ENCODE data around the gene EXOC4.

DNA sequence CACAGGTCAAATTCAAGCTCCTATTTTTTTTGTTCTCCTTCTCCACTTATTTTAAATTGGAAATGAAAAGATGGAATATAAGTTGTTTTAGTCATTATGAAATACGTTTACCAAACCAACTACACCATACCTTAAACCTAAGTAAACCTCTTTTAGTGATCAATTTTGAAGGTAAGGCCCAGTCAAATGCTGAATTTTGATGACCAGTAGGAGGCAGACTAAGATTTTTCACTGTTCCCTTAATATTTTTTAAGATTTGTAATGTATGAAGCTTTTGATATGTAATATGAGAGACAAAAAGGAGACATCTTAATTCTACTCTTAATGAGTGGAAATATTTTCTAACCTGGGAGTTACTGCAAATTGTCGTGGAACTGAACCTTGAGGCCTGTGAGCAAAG, 311.6 kb downstream of the EXOC4 start:
- peak; percentile 23; the same call in 1 of the 2 replicates for TF ChIP-seq CTCF (IDR thresholded peaks at IDR 0.05)
- no peak for TF ChIP-seq POLR2AphosphoS5 (IDR thresholded peaks at IDR 0.05; ENCODE audit: low read depth, low read length)
- TF ChIP-seq, protein P1, sequence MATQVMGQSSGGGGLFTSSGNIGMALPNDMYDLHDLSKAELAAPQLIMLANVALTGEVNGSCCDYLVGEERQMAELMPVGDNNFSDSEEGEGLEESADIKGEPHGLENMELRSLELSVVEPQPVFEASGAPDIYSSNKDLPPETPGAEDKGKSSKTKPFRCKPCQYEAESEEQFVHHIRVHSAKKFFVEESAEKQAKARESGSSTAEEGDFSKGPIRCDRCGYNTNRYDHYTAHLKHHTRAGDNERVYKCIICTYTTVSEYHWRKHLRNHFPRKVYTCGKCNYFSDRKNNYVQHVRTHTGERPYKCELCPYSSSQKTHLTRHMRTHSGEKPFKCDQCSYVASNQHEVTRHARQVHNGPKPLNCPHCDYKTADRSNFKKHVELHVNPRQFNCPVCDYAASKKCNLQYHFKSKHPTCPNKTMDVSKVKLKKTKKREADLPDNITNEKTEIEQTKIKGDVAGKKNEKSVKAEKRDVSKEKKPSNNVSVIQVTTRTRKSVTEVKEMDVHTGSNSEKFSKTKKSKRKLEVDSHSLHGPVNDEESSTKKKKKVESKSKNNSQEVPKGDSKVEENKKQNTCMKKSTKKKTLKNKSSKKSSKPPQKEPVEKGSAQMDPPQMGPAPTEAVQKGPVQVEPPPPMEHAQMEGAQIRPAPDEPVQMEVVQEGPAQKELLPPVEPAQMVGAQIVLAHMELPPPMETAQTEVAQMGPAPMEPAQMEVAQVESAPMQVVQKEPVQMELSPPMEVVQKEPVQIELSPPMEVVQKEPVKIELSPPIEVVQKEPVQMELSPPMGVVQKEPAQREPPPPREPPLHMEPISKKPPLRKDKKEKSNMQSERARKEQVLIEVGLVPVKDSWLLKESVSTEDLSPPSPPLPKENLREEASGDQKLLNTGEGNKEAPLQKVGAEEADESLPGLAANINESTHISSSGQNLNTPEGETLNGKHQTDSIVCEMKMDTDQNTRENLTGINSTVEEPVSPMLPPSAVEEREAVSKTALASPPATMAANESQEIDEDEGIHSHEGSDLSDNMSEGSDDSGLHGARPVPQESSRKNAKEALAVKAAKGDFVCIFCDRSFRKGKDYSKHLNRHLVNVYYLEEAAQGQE (IDR thresholded peaks at IDR 0.05; ENCODE audit: insufficient read depth in 1 of 2, low read depth in 2 of 2, low read length in 1 of 2) = no peak
- no peak for TF ChIP-seq TCF7L2 (IDR thresholded peaks at IDR 0.05; ENCODE audit: low read depth, low read length)

Measured in Panc1 (cell line).